Measurements from ENCODE around the gene SPG21. TPM values are rescaled to one million over a fixed set of nuclear protein-coding genes. Genes with fewer than 3 reads are reported as not detected.

Gene SPG21
- total and polyA plus RNA-seq, 2 of the 8 experiments (the other 6 are each of a cell fraction or from before 2014, with no cell fraction given): 67.3 to 72.7 TPM

GRCh38 chr15:64951777-64952418 is 37.8 kb downstream of the SPG21 start:
- Histone ChIP-seq H3K18ac (ENCODE audit: extremely low read depth, low read length) (no peak overlapping the region), H3K27ac (ENCODE audit: low read depth, low read length) (no peak overlapping the region), H2BK15ac (ENCODE audit: low read length) (no peak overlapping the region), H3K79me2 (ENCODE audit: control insufficient read depth in 1 of 2, insufficient read depth in 2 of 2, low read length in 2 of 2) (no peaks in the 10 kb centered on the region), H2AFZ (ENCODE audit: low read length) (no peak overlapping the region), H4K8ac (ENCODE audit: extremely low read depth, insufficient read depth, low read length) (no peak overlapping the region), H3K79me1 (ENCODE audit: low read depth, low read length) (no peaks in the 10 kb centered on the region), H3K23ac (ENCODE audit: insufficient read length) (no peak overlapping the region), H3K4me2 (ENCODE audit: insufficient read depth in 1 of 2, low read depth in 2 of 2, low read length in 2 of 2) (no peak overlapping the region), H2BK20ac (ENCODE audit: low read length) (no peak overlapping the region), H3K23me2 (ENCODE audit: low read depth, low read length) (no peaks in the 10 kb centered on the region), H3K4me3 (ENCODE audit: extremely low read depth in 1 of 4, insufficient read depth in 2 of 4, low read depth in 3 of 4, low read length in 4 of 4) (no peak overlapping the region), H2BK120ac (replicated peaks; ENCODE audit: low read depth, low read length) (no peak overlapping the region), H3K14ac (ENCODE audit: insufficient read length) (no peak overlapping the region), H3K9me3 (ENCODE audit: insufficient read depth in 2 of 2, low read depth in 1 of 2, low read length in 1 of 2) (no peaks in the 10 kb centered on the region), H3K4me1 (replicated peaks in 1 of 4; ENCODE audit: control insufficient read depth in 3 of 4, insufficient read depth in 4 of 4, low read length in 3 of 4) (no peaks in the 10 kb centered on the region), H2AK5ac (ENCODE audit: low read depth, low read length) (no peak overlapping the region), H3K56ac (replicated peaks; ENCODE audit: insufficient read length, low read depth, low read length) (no peak overlapping the region), H2BK12ac (ENCODE audit: low read depth, low read length) (no peak overlapping the region), H3K36me3 (ENCODE audit: control insufficient read depth in 2 of 4, insufficient read depth in 4 of 4, low read length in 3 of 4) (peaks cover 0 to 11% (median 3%) of the 10 kb centered on the region in 4 experiments; a peak in 4 of 8 replicates), H3K27me3 (replicated peaks in 1 of 4; ENCODE audit: control insufficient read depth in 3 of 4, extremely low read depth in 1 of 4, insufficient read depth in 3 of 4, low read length in 3 of 4) (no peaks in the 10 kb centered on the region), H3K4ac (replicated peaks; ENCODE audit: insufficient read length, low read depth, low read length) (no peak overlapping the region), H4K5ac (ENCODE audit: insufficient read length, low read depth, low read length) (no peak overlapping the region), H3K9ac (replicated peaks in 1 of 4; ENCODE audit: extremely low read depth in 1 of 4, low read depth in 3 of 4, low read length in 3 of 4) (no peak overlapping the region), H2BK5ac (ENCODE audit: low read depth, low read length) (no peak overlapping the region), H4K20me1 (replicated peaks in 1 of 2; ENCODE audit: control insufficient read depth in 1 of 2, insufficient read depth in 2 of 2, low read length in 2 of 2) (peaks cover 0 to 1% of the 10 kb centered on the region in 2 experiments), H4K91ac (replicated peaks; ENCODE audit: insufficient read length, low read length) (no peak overlapping the region)
- 53% methylated on average over 2 of the region's 2 CpGs; no CpG with 5 or more reads in 1 of the 2 experiments for WGBS, 2 experiments (ENCODE audit: extremely low coverage in 1 of 2, insufficient coverage in 1 of 2, insufficient read length in 1 of 2, insufficient replicate concordance in 2 of 2, low coverage in 1 of 2, low lambda C conversion rate in 2 of 2, missing lambda C conversion rate in 1 of 2)
- POLR2A ChIA-PET (ENCODE audit: partially characterized antibody): no interaction called here
- no peak for DNase-seq (ENCODE audit: low read depth in 1 of 2, low spot score in 2 of 2)
- CTCF ChIA-PET (ENCODE audit: partially characterized antibody): no interaction called here
- FAIRE-seq: no peak
- no peak for TF ChIP-seq SP4 (IDR thresholded peaks at IDR 0.05; ENCODE audit: low read length)
- no peak for TF ChIP-seq BCL11A (IDR thresholded peaks at IDR 0.05; ENCODE audit: low read depth in 2 of 2, low read length in 2 of 2)
- no peak for TF ChIP-seq CBX8 (IDR thresholded peaks at IDR 0.05; ENCODE audit: borderline replicate concordance, low read depth, low read length)
- no peak for TF ChIP-seq RBBP5 (IDR thresholded peaks at IDR 0.05; ENCODE audit: borderline replicate concordance, low read depth, low read length)
- TF ChIP-seq CREB1 (IDR thresholded peaks at IDR 0.05): no peak
- no peak for TF ChIP-seq SUZ12 (IDR thresholded peaks at IDR 0.05; ENCODE audit: low read length)
- TF ChIP-seq JUND (IDR thresholded peaks at IDR 0.05; ENCODE audit: low read length): no peak
- TF ChIP-seq ZNF274 (IDR thresholded peaks at IDR 0.05; ENCODE audit: borderline replicate concordance, extremely low read depth, low read length): no peak

All from H1 (cell line).